ENCODE data around the gene TWF2.
A peak's percentile ranks its signal among the peaks of the same experiment; 100 is the strongest.

The TWF2 gene

DNA sequence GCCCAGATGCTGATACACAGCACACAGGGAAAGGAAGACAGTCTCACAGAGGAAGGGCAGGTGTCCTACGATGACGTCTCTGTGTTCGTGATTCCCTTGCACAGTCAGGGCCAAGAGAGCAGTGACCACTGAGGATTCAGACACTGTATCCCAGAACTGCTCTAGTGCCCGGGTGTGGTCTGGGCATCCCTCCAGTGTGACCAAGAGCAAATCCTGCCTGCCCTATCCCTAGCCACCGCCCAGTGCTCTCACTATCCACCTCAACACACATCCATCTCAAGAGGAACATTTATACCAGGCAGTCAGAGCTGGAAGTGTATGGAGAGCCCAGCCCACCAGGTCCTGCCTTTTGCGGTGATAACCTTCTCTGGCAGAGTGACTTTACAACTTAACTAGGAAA, 10.7 kb upstream of the TWF2 start:
- Mint-ChIP-seq H3K36me3 (ENCODE audit: low read depth) (peaks cover 67% of the 10 kb centered on the region), H3K4me3 (no peak overlapping the region), H3K27me3 (ENCODE audit: low read depth) (no peaks in the 10 kb centered on the region), H3K4me1 (ENCODE audit: low read depth) (peaks cover 56% of the 10 kb centered on the region), H3K9me3 (no peaks in the 10 kb centered on the region), H3K27ac (peak overlapping the region; percentile 77)
- DNase-seq (ENCODE audit: low spot score) = no peak

- Mint-ChIP-seq H3K36me3 (ENCODE audit: low read depth) (peaks cover 62% of the 10 kb centered on the region), H3K27ac (peak overlapping the region; percentile 83), H3K27me3 (ENCODE audit: low read depth) (no peaks in the 10 kb centered on the region), H3K4me1 (ENCODE audit: low read depth) (peaks cover 57% of the 10 kb centered on the region), H3K9me3 (no peaks in the 10 kb centered on the region), H3K4me3 (peak overlapping the region; percentile 29)
- DNase-seq (ENCODE audit: low spot score) = no peak
Observed at GRCh38 chr3:52248816-52249547, 10.0 kb upstream of the TWF2 start.

DNA sequence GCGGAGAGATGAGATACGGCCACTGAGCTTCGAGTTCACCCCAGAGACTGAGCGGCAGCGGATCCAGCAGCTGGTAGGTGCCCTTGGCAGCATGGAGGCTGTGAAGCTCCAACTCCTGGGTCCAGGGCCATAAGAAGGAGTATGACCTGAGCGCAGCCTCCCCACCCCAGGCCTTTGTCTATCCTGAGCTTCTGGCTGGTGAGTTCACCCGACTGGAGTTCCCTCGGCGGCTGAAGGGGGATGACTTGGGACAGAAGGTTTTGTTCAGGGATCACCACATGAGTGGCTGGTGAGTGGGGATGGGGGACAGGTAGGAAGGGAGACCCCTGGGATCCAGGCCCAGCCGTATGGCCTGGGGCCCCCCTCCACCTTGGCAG, 9.2 kb upstream of the TWF2 start:
- no peak for DNase-seq (ENCODE audit: low spot score)
- peaks cover 56% of the 10 kb centered on the region for H3K4me1 Mint-ChIP-seq (ENCODE audit: low read depth)
- H3K9me3 Mint-ChIP-seq = no peaks in the 10 kb centered on the region
- peak overlapping the region; percentile 83 for H3K27ac Mint-ChIP-seq
- H3K4me3 Mint-ChIP-seq = peak overlapping the region; percentile 51
- peaks cover 54% of the 10 kb centered on the region for H3K36me3 Mint-ChIP-seq (ENCODE audit: low read depth)
- no peaks in the 10 kb centered on the region for H3K27me3 Mint-ChIP-seq (ENCODE audit: low read depth)

- Mint-ChIP-seq H3K27me3 (ENCODE audit: low read depth) (no peaks in the 10 kb centered on the region), H3K9me3 (no peaks in the 10 kb centered on the region), H3K27ac (peak overlapping the region; percentile 83), H3K4me3 (peak overlapping the region; percentile 90), H3K4me1 (ENCODE audit: low read depth) (peaks cover 55% of the 10 kb centered on the region), H3K36me3 (ENCODE audit: low read depth) (peaks cover 49% of the 10 kb centered on the region)
- DNase-seq (ENCODE audit: low spot score) = no peak
Observed at GRCh38 chr3:52247409-52248164, 8.6 kb upstream of the TWF2 start.

- Mint-ChIP-seq H3K9me3 (no peaks in the 10 kb centered on the region), H3K36me3 (ENCODE audit: low read depth) (peaks cover 46% of the 10 kb centered on the region), H3K27ac (peak overlapping the region; percentile 83), H3K4me1 (ENCODE audit: low read depth) (peaks cover 55% of the 10 kb centered on the region), H3K27me3 (ENCODE audit: low read depth) (no peaks in the 10 kb centered on the region), H3K4me3 (peak overlapping the region; percentile 90)
- DNase-seq (ENCODE audit: low spot score) = no peak
Observed at GRCh38 chr3:52246728-52247408, 7.9 kb upstream of the TWF2 start.

GRCh38 chr3:52246264-52246620, 7.3 kb upstream of the TWF2 start:
- H3K9me3 Mint-ChIP-seq = no peaks in the 10 kb centered on the region
- H3K27ac Mint-ChIP-seq = peak overlapping the region; percentile 83
- DNase-seq (ENCODE audit: low spot score) = no peak
- peaks cover 44% of the 10 kb centered on the region for H3K36me3 Mint-ChIP-seq (ENCODE audit: low read depth)
- H3K4me3 Mint-ChIP-seq = peak overlapping the region; percentile 90
- no peaks in the 10 kb centered on the region for H3K27me3 Mint-ChIP-seq (ENCODE audit: low read depth)
- peaks cover 58% of the 10 kb centered on the region for H3K4me1 Mint-ChIP-seq (ENCODE audit: low read depth)

DNA sequence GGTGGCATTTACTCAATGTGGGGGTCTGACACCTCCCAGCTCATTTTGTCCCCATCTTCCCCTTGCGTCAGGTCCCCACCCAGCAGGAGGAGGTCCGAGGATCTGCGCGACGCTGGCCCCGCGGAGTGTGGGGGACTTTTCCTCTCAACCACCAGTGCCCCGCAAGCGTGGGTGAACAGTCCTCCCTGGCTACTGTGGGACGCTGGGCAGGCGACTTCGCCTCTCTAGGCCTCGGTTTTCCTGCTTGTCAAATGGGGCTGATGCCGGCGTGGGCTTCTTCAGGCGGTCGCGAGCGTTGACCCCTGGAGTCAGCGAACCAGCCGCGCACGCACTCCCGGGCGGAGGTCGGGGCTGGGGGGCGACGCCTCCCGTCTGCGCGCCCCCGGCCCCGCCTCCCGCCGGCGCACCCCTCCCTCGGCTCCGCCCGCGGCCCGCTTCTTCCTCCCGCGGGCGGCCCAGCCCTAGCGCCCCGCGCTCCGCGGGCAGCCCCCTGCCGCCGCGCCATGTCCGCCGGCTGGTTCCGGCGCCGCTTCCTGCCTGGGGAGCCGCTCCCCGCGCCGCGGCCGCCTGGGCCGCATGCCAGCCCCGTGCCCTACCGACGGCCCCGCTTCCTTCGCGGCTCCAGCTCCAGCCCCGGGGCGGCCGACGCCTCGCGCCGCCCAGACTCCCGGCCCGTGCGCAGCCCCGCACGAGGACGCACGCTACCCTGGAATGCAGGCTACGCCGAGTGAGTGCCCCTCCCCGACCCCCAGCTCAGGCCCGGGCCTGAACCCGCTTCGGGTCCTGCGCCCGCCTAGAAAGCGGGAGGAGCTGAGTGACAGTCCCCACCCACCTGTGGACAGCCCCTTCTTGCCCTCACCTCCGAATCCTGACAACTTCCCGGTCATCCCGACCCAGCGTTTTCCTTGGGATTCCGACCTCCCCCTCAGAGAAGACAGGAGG, 6.6 kb upstream of the TWF2 start, which contains the start of gene PPM1M:
Gene PPM1M, plus strand, starts transcription at position 438 of the 942 bp plus-strand sequence. Its CDS starts 66 bp downstream, at position 504.
- peak within 1 kb of the TSS; percentile 83 for H3K27ac Mint-ChIP-seq
- peaks cover 45% of the 10 kb centered on the region for H3K36me3 Mint-ChIP-seq (ENCODE audit: low read depth)
- peak; percentile 54 for DNase-seq (ENCODE audit: low spot score)
- peak within 1 kb of the TSS; percentile 90 for H3K4me3 Mint-ChIP-seq
- H3K27me3 Mint-ChIP-seq (ENCODE audit: low read depth) = no peaks in the 10 kb centered on the region
- H3K4me1 Mint-ChIP-seq (ENCODE audit: low read depth) = peaks cover 63% of the 10 kb centered on the region
- H3K9me3 Mint-ChIP-seq = no peaks in the 10 kb centered on the region

GRCh38 chr3:52243791-52244628, 5.1 kb upstream of the TWF2 start:
- peak; percentile 57 for DNase-seq (ENCODE audit: low spot score)

GRCh38 chr3:52242039-52242438, 3.1 kb upstream of the TWF2 start:
- no peaks in the 10 kb centered on the region for H3K27me3 Mint-ChIP-seq (ENCODE audit: low read depth)
- peaks cover 65% of the 10 kb centered on the region for H3K4me1 Mint-ChIP-seq (ENCODE audit: low read depth)
- no peak for DNase-seq (ENCODE audit: low spot score)
- peaks cover 25% of the 10 kb centered on the region for H3K36me3 Mint-ChIP-seq (ENCODE audit: low read depth)
- H3K27ac Mint-ChIP-seq = peak overlapping the region; percentile 48
- H3K9me3 Mint-ChIP-seq = no peaks in the 10 kb centered on the region
- H3K4me3 Mint-ChIP-seq = peak overlapping the region; percentile 0

More at GRCh38 chr3:52243791-52244628, 5.1 kb upstream of the TWF2 start:
- Mint-ChIP-seq H3K27me3 (ENCODE audit: low read depth) (no peaks in the 10 kb centered on the region), H3K4me1 (ENCODE audit: low read depth) (peaks cover 67% of the 10 kb centered on the region), H3K9me3 (no peaks in the 10 kb centered on the region), H3K36me3 (ENCODE audit: low read depth) (peaks cover 36% of the 10 kb centered on the region), H3K27ac (peak overlapping the region; percentile 73), H3K4me3 (peak overlapping the region; percentile 83)

- H3K27ac Mint-ChIP-seq = peak overlapping the region; percentile 96
- H3K36me3 Mint-ChIP-seq (ENCODE audit: low read depth) = peaks cover 19% of the 10 kb centered on the region
- no peaks in the 10 kb centered on the region for H3K27me3 Mint-ChIP-seq (ENCODE audit: low read depth)
- DNase-seq (ENCODE audit: low spot score) = no peak
- H3K4me1 Mint-ChIP-seq (ENCODE audit: low read depth) = peaks cover 61% of the 10 kb centered on the region
- peak overlapping the region; percentile 99 for H3K4me3 Mint-ChIP-seq
- no peaks in the 10 kb centered on the region for H3K9me3 Mint-ChIP-seq
Observed at GRCh38 chr3:52240886-52241370, 2.0 kb upstream of the TWF2 start.

- peak; percentile 64 for DNase-seq (ENCODE audit: low spot score)
- Mint-ChIP-seq H3K4me1 (ENCODE audit: low read depth) (peaks cover 64% of the 10 kb centered on the region), H3K36me3 (ENCODE audit: low read depth) (peaks cover 22% of the 10 kb centered on the region), H3K9me3 (no peaks in the 10 kb centered on the region), H3K4me3 (peak overlapping the region; percentile 99), H3K27ac (peak overlapping the region; percentile 96), H3K27me3 (ENCODE audit: low read depth) (no peaks in the 10 kb centered on the region)
Observed at GRCh38 chr3:52240059-52240885, 1.3 kb upstream of the TWF2 start.

Measured in T-helper 2 cell treated with Interferon-gamma antibody and Interleukin-4, amounts not matched to agents 5 μg/mL and 100 μg/mL, for 36 hours (primary cell).